Loucy (cell line): ENCODE results near the gene GRK1.

Source experiments
- H2AFZ ChIP-seq: fragments of 200-600 bp; sonication (generic); 2 replicates; pipeline ENCODE4 v1.6.0; 2016; ENCODE audit warnings: antibody characterized with exemption, mild to moderate bottlenecking, low read length, moderate library complexity
- H3F3A ChIP-seq: fragments of 200-600 bp; 2 replicates; pipeline ENCODE4 v1.6.0; 2016; ENCODE audit warnings: antibody characterized with exemption, low read depth, mild to moderate bottlenecking
- H3K27me3 ChIP-seq: fragments of 200-600 bp; sonication (generic); 2 replicates; pipeline ENCODE4 v1.6.1; 2014; ENCODE audit warnings: low read length, mild to moderate bottlenecking; ENCODE audit not compliant: insufficient read depth, poor library complexity, severe bottlenecking
- H3K36me3 ChIP-seq: fragments of 200-600 bp; sonication (generic); 2 replicates; pipeline ENCODE4 v1.6.1; 2016; ENCODE audit warnings: low read length; ENCODE audit not compliant: insufficient read depth
- H3K4me1 ChIP-seq: fragments of 200-600 bp; sonication (generic); 2 replicates; pipeline ENCODE4 v1.5.1; 2014; ENCODE audit warnings: low read length, mild to moderate bottlenecking; ENCODE audit not compliant: insufficient read depth, poor library complexity, severe bottlenecking
- H3K4me2 ChIP-seq: fragments of 200-600 bp; sonication (generic); 2 replicates; pipeline ENCODE4 v1.6.0; 2014; ENCODE audit warnings: antibody characterized with exemption, low read length, low read depth, mild to moderate bottlenecking; ENCODE audit not compliant: poor library complexity, severe bottlenecking
- H3K4me3 ChIP-seq: fragments of 200-600 bp; sonication (generic); 2 replicates; pipeline ENCODE4 v1.5.1; 2014; ENCODE audit warnings: low read length, mild to moderate bottlenecking, mixed read lengths; ENCODE audit not compliant: poor library complexity, severe bottlenecking
- H3K79me2 ChIP-seq: fragments of 200-600 bp; sonication (generic); 2 replicates; pipeline ENCODE4 v1.6.1; 2014; ENCODE audit warnings: low read length; ENCODE audit not compliant: insufficient read depth
- H3K9ac ChIP-seq: fragments of 200-600 bp; sonication (generic); 2 replicates; pipeline ENCODE4 v1.6.0; 2014; ENCODE audit warnings: mild to moderate bottlenecking, low read depth, low read length, moderate library complexity; ENCODE audit not compliant: poor library complexity, severe bottlenecking
- H3K9me2 ChIP-seq: fragments of 200-600 bp; sonication (generic); replicated peaks from 2 replicates; pipeline ENCODE4 v1.6.1; 2016; ENCODE audit warnings: low read depth, low read length, mixed read lengths
- H3K9me3 ChIP-seq: fragments of 200-600 bp; sonication (generic); 2 replicates; pipeline ENCODE4 v1.6.1; 2014; ENCODE audit warnings: mild to moderate bottlenecking, antibody characterized with exemption, low read length, low read depth; ENCODE audit not compliant: insufficient read depth
- H4K20me1 ChIP-seq: fragments of 200-600 bp; sonication (generic); 2 replicates; pipeline ENCODE4 v1.6.0; 2014; ENCODE audit warnings: antibody characterized with exemption, low read length, mild to moderate bottlenecking; ENCODE audit not compliant: insufficient read depth, poor library complexity, severe bottlenecking
- EZH2phosphoT487 ChIP-seq: fragments of 200-600 bp; IDR thresholded peaks from 2 replicates; pipeline ENCODE4 v1.6.1; 2018; ENCODE audit warnings: antibody characterized with exemption, mild to moderate bottlenecking, moderate library complexity, borderline replicate concordance
- TF ChIP-seq, protein P1 (sequence below): fragments of 200-600 bp; sonication (generic); conservative IDR thresholded peaks from 2 replicates; pipeline ENCODE4 v1.5.1; 2014; ENCODE audit warnings: mild to moderate bottlenecking, antibody characterized with exemption, low read length

The GRK1 gene

DNA sequence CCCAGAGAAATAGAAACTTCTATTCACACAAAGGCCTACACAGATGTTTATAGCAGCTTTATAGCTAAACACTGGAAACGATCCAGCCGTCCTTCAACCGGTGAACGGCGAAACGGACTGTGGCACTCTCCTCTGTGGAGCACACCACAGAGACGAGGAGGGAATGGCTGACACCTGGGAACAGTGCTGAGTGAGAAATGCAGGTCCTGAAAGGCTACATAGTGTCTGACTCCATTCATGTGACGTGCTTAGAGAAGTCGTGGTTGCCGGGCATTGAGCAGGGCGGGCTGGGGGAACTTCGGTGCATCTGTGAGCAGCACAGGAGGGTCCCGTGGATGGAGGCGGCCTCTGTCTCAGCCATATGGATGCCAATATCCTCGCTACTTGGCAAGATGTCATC is 3.1 kb upstream of the GRK1 start:
- no peaks in the 10 kb centered on the region for H3K9me2 ChIP-seq

DNA sequence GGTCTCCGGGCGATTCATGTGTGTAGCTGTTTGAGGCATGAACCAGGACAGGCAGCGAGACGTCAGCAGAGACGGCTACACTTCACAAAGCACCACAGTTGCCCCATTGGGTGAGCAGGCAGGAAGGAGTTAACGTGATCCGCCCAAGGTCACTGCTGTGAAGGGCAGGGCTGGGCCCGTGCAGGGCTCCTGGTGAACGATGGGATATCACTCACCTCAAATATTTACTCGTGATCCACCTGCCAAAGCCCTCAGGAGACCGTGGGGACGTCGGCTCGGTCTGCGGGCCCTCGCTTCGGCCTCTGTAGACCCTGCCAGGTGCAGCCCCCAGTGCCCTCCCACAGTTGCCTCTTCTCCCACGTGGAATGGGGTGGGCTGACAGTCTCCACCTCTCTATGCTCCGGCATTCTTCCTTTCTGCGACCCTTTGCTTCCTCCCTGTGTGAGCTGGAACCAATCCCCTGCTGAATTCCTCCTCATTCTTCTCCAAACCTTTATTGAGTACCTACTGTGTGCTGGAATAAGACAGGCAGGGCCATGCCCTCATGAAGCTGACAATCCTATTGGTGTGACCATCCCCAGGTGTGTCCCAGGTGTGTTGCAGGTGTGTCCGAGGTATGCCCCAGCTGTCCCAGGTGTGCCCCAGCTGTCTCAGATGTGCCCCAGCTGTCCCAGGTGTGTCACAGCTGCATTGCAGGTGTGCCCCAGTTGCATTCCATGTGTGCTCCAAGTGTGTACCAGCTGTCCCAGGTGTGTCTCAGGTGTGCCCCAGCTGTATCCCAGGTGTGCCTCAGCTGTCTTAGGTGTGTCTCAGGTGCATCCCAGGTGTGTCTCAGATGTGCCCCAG is 2.0 kb upstream of the GRK1 start:
- Histone ChIP-seq H3F3A (no peaks in the 10 kb centered on the region), H3K36me3 (no peaks in the 10 kb centered on the region), H3K9me2 (no peaks in the 10 kb centered on the region), H3K79me2 (no peaks in the 10 kb centered on the region), H3K9me3 (no peaks in the 10 kb centered on the region), H3K9ac (no peak overlapping the region), H2AFZ (no peak overlapping the region), H3K4me2 (no peak overlapping the region), H3K4me3 (no peak overlapping the region), H4K20me1 (no peaks in the 10 kb centered on the region), H3K27me3 (no peaks in the 10 kb centered on the region), H3K4me1 (no peaks in the 10 kb centered on the region)
- TF ChIP-seq, protein P1, sequence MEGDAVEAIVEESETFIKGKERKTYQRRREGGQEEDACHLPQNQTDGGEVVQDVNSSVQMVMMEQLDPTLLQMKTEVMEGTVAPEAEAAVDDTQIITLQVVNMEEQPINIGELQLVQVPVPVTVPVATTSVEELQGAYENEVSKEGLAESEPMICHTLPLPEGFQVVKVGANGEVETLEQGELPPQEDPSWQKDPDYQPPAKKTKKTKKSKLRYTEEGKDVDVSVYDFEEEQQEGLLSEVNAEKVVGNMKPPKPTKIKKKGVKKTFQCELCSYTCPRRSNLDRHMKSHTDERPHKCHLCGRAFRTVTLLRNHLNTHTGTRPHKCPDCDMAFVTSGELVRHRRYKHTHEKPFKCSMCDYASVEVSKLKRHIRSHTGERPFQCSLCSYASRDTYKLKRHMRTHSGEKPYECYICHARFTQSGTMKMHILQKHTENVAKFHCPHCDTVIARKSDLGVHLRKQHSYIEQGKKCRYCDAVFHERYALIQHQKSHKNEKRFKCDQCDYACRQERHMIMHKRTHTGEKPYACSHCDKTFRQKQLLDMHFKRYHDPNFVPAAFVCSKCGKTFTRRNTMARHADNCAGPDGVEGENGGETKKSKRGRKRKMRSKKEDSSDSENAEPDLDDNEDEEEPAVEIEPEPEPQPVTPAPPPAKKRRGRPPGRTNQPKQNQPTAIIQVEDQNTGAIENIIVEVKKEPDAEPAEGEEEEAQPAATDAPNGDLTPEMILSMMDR = no peak
- no peak for TF ChIP-seq EZH2phosphoT487

More for the DNA sequence above, 3.1 kb upstream of the GRK1 start:
- H3K9ac ChIP-seq = no peak overlapping the region
- TF ChIP-seq, protein P1 = no peak
- TF ChIP-seq EZH2phosphoT487 = no peak
- H4K20me1 ChIP-seq = no peaks in the 10 kb centered on the region
- H3K4me3 ChIP-seq = no peak overlapping the region
- H3K4me2 ChIP-seq = no peak overlapping the region
- H3K79me2 ChIP-seq = no peaks in the 10 kb centered on the region
- no peaks in the 10 kb centered on the region for H3F3A ChIP-seq
- H2AFZ ChIP-seq = no peak overlapping the region
- no peaks in the 10 kb centered on the region for H3K4me1 ChIP-seq
- no peaks in the 10 kb centered on the region for H3K27me3 ChIP-seq
- H3K36me3 ChIP-seq = no peaks in the 10 kb centered on the region
- no peaks in the 10 kb centered on the region for H3K9me3 ChIP-seq

DNA sequence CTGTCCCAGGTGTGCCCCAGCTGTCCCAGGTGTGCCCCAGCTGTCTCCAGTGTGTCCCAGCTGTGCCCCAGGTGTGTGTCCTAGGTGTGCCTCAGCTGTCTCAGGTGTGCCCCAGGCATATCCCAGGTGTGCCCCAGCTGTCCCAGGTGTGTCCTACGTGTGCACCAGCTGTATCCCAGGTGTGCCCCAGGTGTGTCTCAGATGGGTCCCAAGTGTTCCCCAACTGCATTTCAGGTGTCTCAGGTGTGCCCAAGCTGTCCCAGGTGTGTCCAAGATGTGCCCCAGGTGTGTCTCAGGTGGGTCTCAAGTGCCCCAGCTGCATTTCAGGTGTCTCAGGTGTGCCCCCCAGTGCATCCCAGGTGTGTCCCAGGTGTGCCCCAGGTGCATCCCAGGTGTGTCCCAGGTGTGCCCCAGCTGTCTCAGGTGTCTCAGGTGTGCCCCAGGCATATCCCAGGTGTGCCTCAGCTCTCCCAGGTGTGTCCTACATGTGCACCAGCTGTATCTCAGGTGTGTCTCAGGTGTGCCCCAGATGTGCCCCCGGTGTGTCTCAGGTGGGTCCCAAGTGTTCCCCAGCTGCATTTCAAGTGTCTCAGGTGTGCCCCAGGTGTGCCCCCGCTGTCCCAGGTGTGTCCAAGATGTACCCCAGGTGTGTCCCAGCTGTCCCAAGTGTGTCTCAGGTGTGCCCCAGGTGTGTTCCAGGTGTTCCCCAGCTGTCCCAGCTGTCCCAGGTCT is 1.3 kb upstream of the GRK1 start:
- no peaks in the 10 kb centered on the region for H3K79me2 ChIP-seq
- no peaks in the 10 kb centered on the region for H4K20me1 ChIP-seq
- H3K4me1 ChIP-seq = no peaks in the 10 kb centered on the region
- no peaks in the 10 kb centered on the region for H3K27me3 ChIP-seq
- no peaks in the 10 kb centered on the region for H3K9me3 ChIP-seq
- H3F3A ChIP-seq = no peaks in the 10 kb centered on the region
- no peak overlapping the region for H3K4me2 ChIP-seq
- H2AFZ ChIP-seq = no peak overlapping the region
- H3K36me3 ChIP-seq = no peaks in the 10 kb centered on the region
- no peak overlapping the region for H3K4me3 ChIP-seq
- no peaks in the 10 kb centered on the region for H3K9me2 ChIP-seq
- TF ChIP-seq EZH2phosphoT487 = no peak
- TF ChIP-seq, protein P1 = no peak
- H3K9ac ChIP-seq = no peak overlapping the region
